GM12864 (cell line): ENCODE data around the gene IRF2.
"Not testable (repeated sequence)": the region's sequence is repeated elsewhere in the genome, so short reads cannot be mapped to it uniquely, and the experiment has no call there.

Experiments
- DNase-seq: peaks from one replicate; pipeline ENCODE4 v3.0.0-alpha.2; 2011; ENCODE audit warnings: low read depth
- H3K4me3 ChIP-seq: 2 replicates; pipeline ENCODE4 v1.5.1; 2011; ENCODE audit warnings: mild to moderate bottlenecking, low read depth, low read length, control low read depth
- TF ChIP-seq, protein P1 (sequence below): IDR thresholded peaks from 2 replicates; pipeline ENCODE4 v1.5.1; 2011; ENCODE audit warnings: low read depth, mild to moderate bottlenecking, moderate library complexity, low read length, control low read depth, inconsistent platforms; ENCODE audit errors: missing control alignments

Gene IRF2

DNA sequence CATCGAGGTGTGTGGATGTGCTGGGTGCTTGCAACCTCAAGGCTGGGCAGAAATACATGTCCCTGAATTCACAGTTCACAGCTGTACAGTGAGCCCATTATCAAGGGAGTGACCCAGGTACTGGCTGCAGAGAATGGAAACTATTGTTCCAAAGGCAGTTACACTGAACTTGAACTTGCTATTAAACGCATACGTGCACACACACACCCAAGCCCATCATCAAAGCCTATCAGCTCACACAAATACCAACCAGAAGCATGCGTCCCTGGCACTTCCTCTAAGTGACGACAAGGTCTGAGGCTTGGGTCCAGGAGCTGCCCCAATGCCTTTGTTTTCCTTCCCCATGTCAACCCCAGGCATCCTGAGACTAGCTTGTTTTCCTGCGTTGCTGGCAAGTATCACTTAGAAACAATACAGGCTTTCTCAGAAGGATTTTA lies 88.6 kb downstream of the IRF2 start:
- no peak overlapping the region for H3K4me3 ChIP-seq
- no peak for DNase-seq
- TF ChIP-seq, protein P1, sequence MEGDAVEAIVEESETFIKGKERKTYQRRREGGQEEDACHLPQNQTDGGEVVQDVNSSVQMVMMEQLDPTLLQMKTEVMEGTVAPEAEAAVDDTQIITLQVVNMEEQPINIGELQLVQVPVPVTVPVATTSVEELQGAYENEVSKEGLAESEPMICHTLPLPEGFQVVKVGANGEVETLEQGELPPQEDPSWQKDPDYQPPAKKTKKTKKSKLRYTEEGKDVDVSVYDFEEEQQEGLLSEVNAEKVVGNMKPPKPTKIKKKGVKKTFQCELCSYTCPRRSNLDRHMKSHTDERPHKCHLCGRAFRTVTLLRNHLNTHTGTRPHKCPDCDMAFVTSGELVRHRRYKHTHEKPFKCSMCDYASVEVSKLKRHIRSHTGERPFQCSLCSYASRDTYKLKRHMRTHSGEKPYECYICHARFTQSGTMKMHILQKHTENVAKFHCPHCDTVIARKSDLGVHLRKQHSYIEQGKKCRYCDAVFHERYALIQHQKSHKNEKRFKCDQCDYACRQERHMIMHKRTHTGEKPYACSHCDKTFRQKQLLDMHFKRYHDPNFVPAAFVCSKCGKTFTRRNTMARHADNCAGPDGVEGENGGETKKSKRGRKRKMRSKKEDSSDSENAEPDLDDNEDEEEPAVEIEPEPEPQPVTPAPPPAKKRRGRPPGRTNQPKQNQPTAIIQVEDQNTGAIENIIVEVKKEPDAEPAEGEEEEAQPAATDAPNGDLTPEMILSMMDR = no peak

DNA sequence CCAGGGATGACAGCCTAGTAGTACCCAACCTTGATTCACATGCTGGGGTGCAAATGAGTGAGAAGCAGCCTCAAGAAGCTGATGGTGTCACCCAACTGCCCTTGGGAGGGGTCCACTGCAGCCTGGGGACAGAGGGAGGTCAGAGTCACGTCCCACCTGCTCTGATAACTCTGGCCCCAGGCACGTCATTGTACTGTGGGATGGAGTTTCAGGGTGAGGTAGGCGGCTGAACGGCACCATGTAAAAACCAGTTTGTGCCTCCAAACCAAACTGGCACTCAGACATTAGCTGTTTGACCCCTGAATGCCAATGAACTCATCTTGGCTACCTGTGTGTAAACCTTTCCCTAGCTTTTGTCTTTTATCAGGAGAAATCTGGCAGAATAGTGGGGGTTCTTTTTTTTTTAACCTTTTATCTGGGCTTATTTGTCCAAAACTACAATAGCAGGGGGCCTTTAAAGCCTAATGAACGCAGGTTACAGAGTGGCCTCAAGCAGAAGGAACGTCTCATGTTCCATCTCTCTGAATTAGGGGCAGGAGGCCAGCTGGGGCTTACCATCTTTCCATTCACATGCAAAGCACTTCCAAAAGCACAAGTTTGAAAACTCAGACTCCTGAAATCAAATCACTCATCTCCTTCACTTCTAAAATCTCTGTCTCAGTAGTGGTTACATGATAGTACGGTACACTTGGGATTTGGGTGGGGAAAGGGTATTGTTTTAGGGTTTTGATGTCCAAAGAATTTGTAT lies 89.4 kb downstream of the IRF2 start:
- TF ChIP-seq, protein P1 = no peak
- H3K4me3 ChIP-seq = no peak overlapping the region; the same call in 1 of the 2 replicates
- no peak for DNase-seq

DNA sequence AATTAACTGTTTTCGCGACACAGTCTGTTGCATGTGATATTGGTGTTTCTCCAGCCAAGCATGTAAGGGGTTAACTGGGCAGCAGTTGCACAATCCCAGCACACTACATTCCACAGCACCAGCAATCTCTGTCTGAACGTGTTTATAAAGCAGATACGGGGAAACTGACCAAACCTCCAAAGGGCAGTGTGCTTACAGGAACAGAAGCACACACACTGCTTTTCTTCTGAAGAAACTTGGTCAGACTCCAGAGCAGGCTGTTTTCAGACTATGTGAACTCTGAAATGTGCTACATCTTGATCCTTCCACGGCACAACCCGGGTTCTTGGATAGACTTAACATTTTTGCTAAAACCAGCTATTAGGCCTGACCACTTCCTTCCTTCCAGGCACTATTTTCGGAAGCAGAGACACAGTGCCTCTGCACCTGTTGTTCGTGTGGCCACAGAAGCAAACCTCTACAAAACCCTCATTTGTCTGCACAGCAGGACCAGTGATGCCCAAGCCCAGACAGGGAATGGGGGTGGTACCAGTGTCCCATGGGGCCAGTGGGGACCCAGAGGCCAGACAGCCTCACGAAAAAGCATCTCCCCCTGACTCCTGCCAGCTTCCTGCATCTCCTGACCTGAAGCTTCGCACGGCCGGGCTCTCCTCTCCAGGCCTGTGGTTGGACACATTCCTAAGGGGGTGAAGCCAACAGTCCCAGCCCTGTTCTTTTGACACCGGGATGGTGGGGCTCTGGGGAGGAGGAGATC lies 90.1 kb downstream of the IRF2 start:
- TF ChIP-seq, protein P1 = no peak
- H3K4me3 ChIP-seq = peak overlapping the region; percentile 30
- DNase-seq = peak; percentile 95

DNA sequence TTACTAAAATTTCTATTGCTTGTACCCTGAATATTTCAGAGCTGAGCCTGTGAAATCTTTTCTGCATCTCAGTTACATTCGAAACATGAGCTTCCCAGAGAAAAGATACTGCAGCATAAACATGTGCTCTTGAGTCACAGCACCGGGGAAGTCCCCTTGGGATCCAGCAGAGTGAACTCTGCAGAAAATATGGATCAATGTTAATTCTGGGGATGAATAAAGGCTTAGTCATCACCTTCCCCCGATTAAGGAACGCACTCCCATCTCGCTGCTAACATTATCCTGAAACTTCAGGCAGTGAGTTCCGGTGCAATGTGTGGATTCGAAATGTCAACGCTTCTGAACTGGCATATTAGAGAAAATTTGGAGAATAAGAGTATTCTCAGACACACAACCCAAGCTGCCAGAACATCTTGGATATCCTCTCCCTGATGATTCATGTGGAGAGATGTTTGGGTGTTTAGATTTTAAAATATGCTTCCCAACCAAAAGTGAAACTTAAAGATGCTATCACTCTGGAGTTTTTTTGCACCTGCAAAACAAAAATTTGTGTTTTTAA lies 90.8 kb downstream of the IRF2 start:
- TF ChIP-seq, protein P1 = no peak
- H3K4me3 ChIP-seq = peak overlapping the region; percentile 30
- DNase-seq = no peak

DNA sequence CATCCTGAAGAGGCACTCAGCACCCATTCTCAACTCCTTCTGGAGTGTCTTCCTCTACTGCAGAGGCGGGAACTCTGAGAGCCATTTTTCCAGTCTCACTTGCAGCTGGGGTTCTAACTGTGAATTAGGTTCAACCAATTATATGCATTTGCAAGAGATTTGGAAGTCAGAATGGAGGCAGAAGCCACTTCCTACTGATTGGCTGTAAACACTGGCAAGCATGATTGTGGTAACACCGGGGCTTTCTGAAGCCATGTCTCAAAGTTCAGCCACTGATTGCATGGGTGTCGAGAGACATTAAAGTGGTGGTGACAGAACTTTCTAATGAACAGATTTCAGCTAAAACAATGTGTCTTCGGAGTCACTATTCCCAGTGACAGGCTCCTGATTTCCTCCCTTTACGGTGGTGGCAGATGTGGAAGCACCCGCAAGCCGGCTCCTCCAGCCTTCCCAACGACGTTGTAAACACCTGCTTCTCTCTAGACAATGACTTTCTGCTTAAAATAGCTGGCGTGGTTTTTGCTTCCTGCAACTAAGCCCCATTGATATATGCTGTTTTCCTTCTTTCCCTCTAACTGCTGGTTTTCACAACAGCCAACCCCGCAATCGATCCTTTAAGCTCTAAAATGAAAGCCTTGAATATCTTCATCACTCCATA lies 92.0 kb downstream of the IRF2 start:
- no peak for DNase-seq
- peak overlapping the region; percentile 3; the same call in 1 of the 2 replicates for H3K4me3 ChIP-seq
- TF ChIP-seq, protein P1 = no peak

DNA sequence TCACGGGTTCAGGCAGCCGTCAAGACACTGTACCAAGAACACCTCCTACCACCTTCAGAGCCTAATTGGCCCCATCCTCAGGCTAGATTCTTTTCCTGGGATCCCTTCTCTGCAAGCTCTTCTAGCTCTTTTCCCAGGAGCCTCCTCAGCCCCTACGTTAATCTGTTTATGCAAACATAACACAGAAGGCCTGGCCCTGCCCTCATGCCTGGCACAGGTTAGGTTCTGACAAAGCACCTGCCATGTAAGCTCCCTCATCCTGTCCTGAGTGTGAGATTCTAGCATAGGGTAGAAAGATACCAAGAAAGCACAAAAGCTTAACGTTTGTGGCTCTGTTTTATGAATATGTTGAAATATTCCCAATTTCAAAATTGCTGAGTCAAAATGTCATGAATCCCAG lies 93.6 kb downstream of the IRF2 start:
- no peak for DNase-seq
- no peak overlapping the region for H3K4me3 ChIP-seq
- TF ChIP-seq, protein P1 = no peak

DNA sequence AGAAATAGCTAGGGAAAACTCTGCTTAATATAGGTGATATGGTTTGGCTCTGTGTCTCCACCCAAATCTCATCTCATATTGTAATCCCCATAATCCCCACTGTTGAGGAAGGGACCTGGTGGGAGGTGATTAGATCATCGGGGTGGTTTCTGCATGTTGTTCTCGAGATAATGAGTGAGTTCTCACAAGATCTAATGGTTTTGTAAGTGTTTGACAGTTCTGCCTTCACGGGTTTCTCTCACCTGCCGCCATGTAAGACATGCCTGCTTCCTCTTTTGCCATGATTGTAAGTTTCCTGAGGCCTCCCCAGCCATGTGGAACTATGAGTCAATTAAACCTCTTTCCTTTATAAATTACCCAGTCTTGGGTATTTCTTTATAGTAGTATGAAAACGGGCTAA lies 94.1 kb downstream of the IRF2 start:
- not testable (repeated sequence) for DNase-seq

More for the DNA sequence above, 94.1 kb downstream of the IRF2 start:
- not testable (repeated sequence) for H3K4me3 ChIP-seq
